ENCODE results near the gene ZMYND10. TPM values are rescaled to one million over a fixed set of nuclear protein-coding genes. Genes with fewer than 3 reads are reported as not detected.

The ZMYND10 gene
- total and polyA plus RNA-seq, 2 donors (not counting 3 experiments of a cell fraction or from before 2014, with no cell fraction given): 0.25 to 0.38 TPM

DNA sequence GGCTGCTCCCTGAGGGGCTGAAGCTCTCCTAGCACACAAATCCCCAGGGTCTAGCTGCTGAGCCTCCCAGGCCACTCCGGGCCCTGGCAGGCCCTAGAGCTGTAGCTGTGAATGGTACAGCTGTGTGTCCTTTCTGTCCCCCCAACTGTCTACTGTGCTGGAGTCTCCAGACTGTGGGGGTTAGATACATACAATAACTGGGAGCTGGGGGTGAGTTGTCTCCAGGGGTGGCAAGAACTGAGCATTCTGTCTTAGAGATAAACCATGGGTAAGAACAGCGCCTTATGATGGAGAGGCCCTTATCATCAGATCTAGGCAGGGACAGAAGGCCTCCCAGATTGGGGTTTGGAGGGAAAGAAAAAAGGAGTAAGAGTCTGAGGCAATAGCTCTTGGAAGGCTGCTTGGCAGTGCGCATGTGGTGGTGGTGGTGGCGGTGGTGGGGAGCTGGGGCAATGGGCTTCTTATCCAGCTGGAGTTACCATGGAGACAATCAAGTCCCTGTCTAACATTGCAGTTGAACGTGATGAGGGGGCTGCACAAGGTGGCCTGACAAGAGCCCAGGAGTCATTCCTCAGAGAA, 8.7 kb upstream of the ZMYND10 start:
- Histone ChIP-seq H3K9ac (replicated peaks; ENCODE audit: extremely low read depth, insufficient read depth, low read length) (no peak overlapping the region), H4K20me1 (replicated peaks; ENCODE audit: control insufficient read depth, extremely low read depth, insufficient read depth, low read length) (peaks cover 6% of the 10 kb centered on the region), H3K27me3 (ENCODE audit: control insufficient read depth in 2 of 2, insufficient read depth in 2 of 2, low read length in 2 of 2) (no peaks in the 10 kb centered on the region), H3K27ac (ENCODE audit: insufficient read depth, low read depth, low read length) (no peak overlapping the region), H3K9me3 (replicated peaks; ENCODE audit: control insufficient read depth, insufficient read depth, low read length) (no peaks in the 10 kb centered on the region), H3K4me3 (replicated peaks in 1 of 3; ENCODE audit: insufficient read depth in 1 of 3, low read depth in 1 of 3, low read length in 3 of 3) (no peak overlapping the region), H2AFZ (ENCODE audit: low read depth, low read length) (no peak overlapping the region), H3K4me1 (ENCODE audit: control insufficient read depth, extremely low read depth, insufficient read depth, low read length) (peaks cover 44% of the 10 kb centered on the region), H3K9me1 (replicated peaks; ENCODE audit: control insufficient read depth, extremely low read depth, insufficient read depth, low read length) (no peaks in the 10 kb centered on the region), H3K36me3 (ENCODE audit: control insufficient read depth in 2 of 2, extremely low read depth in 1 of 2, insufficient read depth in 2 of 2, low read length in 2 of 2) (peaks cover 8 to 28% of the 10 kb centered on the region in 2 experiments), H3K79me2 (ENCODE audit: control insufficient read depth, insufficient read depth, low read length) (peaks cover 43% of the 10 kb centered on the region), H3K4me2 (ENCODE audit: insufficient read depth, low read length) (no peak overlapping the region)
- POLR2A ChIA-PET: no interaction called here
- CTCF ChIA-PET: interaction anchor here (0.6 to 2.5 kb wide), 5 partner anchors 9 to 262 kb away, joined by 3 to 11 read pairs (median 3); no protein-coding TSS in a partner anchor
- dilution Hi-C loops (cut with MboI; ENCODE audit: extremely low pct_ligation_motif_present, low sequenced_read_pairs) (no loop called here), intact Hi-C loops (cut with micrococcal nuclease) (no loop called here)
- FAIRE-seq (no peak), DNase-seq (ENCODE audit: low read depth, low spot score) (no peak)
- TF ChIP-seq JUN (IDR thresholded peaks at IDR 0.05; ENCODE audit: borderline replicate concordance, insufficient read depth, insufficient read length, low read depth): no peak
- TF ChIP-seq CTCF (IDR thresholded peaks at IDR 0.05; ENCODE audit: extremely low read depth in 1 of 2, insufficient read depth in 1 of 2, low read depth in 1 of 2, low read length in 2 of 2): no peak
- no peak for TF ChIP-seq POLR2A (IDR thresholded peaks at IDR 0.05; ENCODE audit: low read depth, low read length)
- no peak for TF ChIP-seq EZH2 (IDR thresholded peaks at IDR 0.05; ENCODE audit: borderline replicate concordance, low read depth, low read length, severe bottlenecking)
- TF ChIP-seq MYC (IDR thresholded peaks at IDR 0.05; ENCODE audit: low read depth, low read length): no peak
- no peak for TF ChIP-seq GATA2 (IDR thresholded peaks at IDR 0.05; ENCODE audit: insufficient read depth, insufficient read length, low read depth, low read length)
- no peak for TF ChIP-seq MAX (IDR thresholded peaks at IDR 0.05; ENCODE audit: insufficient read depth, insufficient read length)
- no peak for TF ChIP-seq POLR2AphosphoS5 (IDR thresholded peaks at IDR 0.05; ENCODE audit: insufficient read depth, low read depth, low read length)
- no peak for TF ChIP-seq FOS (IDR thresholded peaks at IDR 0.05; ENCODE audit: borderline replicate concordance, insufficient read depth, low read length)
- no TSS peak for BruUV-seq (replicated peaks)

Measured in endothelial cell of umbilical vein (primary cell).